HPDE6-E6E7 (cell line): ENCODE measurements around the gene PTGES3.
"Not testable (repeated sequence)": the region's sequence is repeated elsewhere in the genome, so short reads cannot be mapped to it uniquely, and the experiment has no call there.

Experiments used
- DNase-seq: peaks from one replicate; pipeline ENCODE4 v3.0.0; 2011; ENCODE audit warnings: missing footprints; ENCODE audit errors: extremely low spot score

The PTGES3 gene

GRCh38 chr12:56688129-56688845 lies at the start of gene PTGES3:
Gene PTGES3 (minus strand): TSS chr12:56688284. CDS start chr12:56687999, 285 bp downstream.
- DNase-seq = peak; percentile 93

- DNase-seq = no peak
These were observed 40.2 kb upstream of the PTGES3 start for GRCh38 chr12:56728139-56728861.

- not testable (repeated sequence) for DNase-seq
These were observed 38.2 kb upstream of the PTGES3 start for GRCh38 chr12:56726196-56726675.

- no peak for DNase-seq
These were observed 37.6 kb upstream of the PTGES3 start for GRCh38 chr12:56725723-56726102.

- peak; percentile 98 for DNase-seq
These were observed 37.1 kb upstream of the PTGES3 start, which contains the start of gene NACA for GRCh38 chr12:56724972-56725722. Gene NACA (minus strand): TSS chr12:56725299. CDS start chr12:56724521, 778 bp downstream.

- DNase-seq = no peak
These were observed 36.6 kb upstream of the PTGES3 start for GRCh38 chr12:56724701-56724971.

- no peak for DNase-seq
These were observed 36.0 kb upstream of the PTGES3 start for GRCh38 chr12:56723889-56724700.

GRCh38 chr12:56723352-56723751 lies 35.3 kb upstream of the PTGES3 start:
- no peak for DNase-seq

- DNase-seq = no peak
These were observed 34.7 kb upstream of the PTGES3 start for GRCh38 chr12:56722832-56723231.

GRCh38 chr12:56721721-56722120 lies 33.6 kb upstream of the PTGES3 start:
- no peak for DNase-seq

GRCh38 chr12:56721216-56721615 lies 33.1 kb upstream of the PTGES3 start:
- no peak for DNase-seq

GRCh38 chr12:56720731-56721151 lies 32.7 kb upstream of the PTGES3 start:
- no peak for DNase-seq

GRCh38 chr12:56719056-56719455 lies 31.0 kb upstream of the PTGES3 start:
- DNase-seq = no peak

GRCh38 chr12:56718636-56719035 lies 30.6 kb upstream of the PTGES3 start:
- no peak for DNase-seq

GRCh38 chr12:56718149-56718548 lies 30.1 kb upstream of the PTGES3 start:
- no peak for DNase-seq

GRCh38 chr12:56716933-56717880 lies 29.1 kb upstream of the PTGES3 start:
- DNase-seq = no peak

GRCh38 chr12:56716458-56716857 lies 28.4 kb upstream of the PTGES3 start:
- DNase-seq = no peak

- DNase-seq = no peak
These were observed 27.7 kb upstream of the PTGES3 start for GRCh38 chr12:56715798-56716197.

GRCh38 chr12:56714431-56714929 lies 26.4 kb upstream of the PTGES3 start:
- no peak for DNase-seq

GRCh38 chr12:56713345-56713744 lies 25.3 kb upstream of the PTGES3 start:
- no peak for DNase-seq
